ENCODE measurements around the gene CEP131. TPM values are rescaled to one million over a fixed set of nuclear protein-coding genes. Genes with fewer than 3 reads are reported as not detected.
"Not testable (repeated sequence)": the region's sequence is repeated elsewhere in the genome, so short reads cannot be mapped to it uniquely, and the experiment has no call there.

The CEP131 gene
- polyA plus RNA-seq, 2 of the 4 experiments (the other 2 are of a cell fraction), result 3.3 to 11.5 TPM

GRCh38 chr17:81147701-81148100, 75.1 kb downstream of the CEP131 start:
- FAIRE-seq (no peak), DNase-seq (ENCODE audit: low read depth in 1 of 2, low spot score in 1 of 2) (no peak), ATAC-seq (no peak)
- POLR2A ChIA-PET, result no interaction called here
- Histone ChIP-seq H3K4me3 (no peak overlapping the region), H3K27ac (no peak overlapping the region), H3K9me3 (no peaks in the 10 kb centered on the region), H3K4me2 (no peak overlapping the region), H3K4me1 (peaks cover 4% of the 10 kb centered on the region; the same call in 2 of the 3 replicates)
- CTCF ChIA-PET, result interaction anchor here (0.7 to 11.5 kb wide), 9 partner anchors 7 to 337 kb away, joined by 3 to 175 read pairs (median 4); no protein-coding TSS in a partner anchor
- 60% methylated on average over 10 of the region's 10 CpGs for WGBS (ENCODE audit: missing lambda C conversion rate)
- TF ChIP-seq FOSB (CRISPR knock-in tag; IDR thresholded peaks at IDR 0.05), result no peak
- no peak for TF ChIP-seq CTCF (IDR thresholded peaks at IDR 0.05)
- no peak for TF ChIP-seq RNF2 (IDR thresholded peaks at IDR 0.05; ENCODE audit: borderline replicate concordance, low read depth)
- TF ChIP-seq POLR2AphosphoS2 (conservative IDR thresholded peaks at IDR 0.05; ENCODE audit: low read length), result no peak
- TF ChIP-seq KDM5A (IDR thresholded peaks at IDR 0.05), result no peak
- no peak for TF ChIP-seq POLR2A (IDR thresholded peaks at IDR 0.05; ENCODE audit: low read length)
- no peak for TF ChIP-seq EP300 (IDR thresholded peaks at IDR 0.05)
- no peak for TF ChIP-seq HEYL (CRISPR knock-in tag; IDR thresholded peaks at IDR 0.05)
- TF ChIP-seq HES2 (IDR thresholded peaks at IDR 0.05), result no peak
- TF ChIP-seq FOSL2 (IDR thresholded peaks at IDR 0.05), result no peak
- TF ChIP-seq FOSL2 (CRISPR knock-in tag; IDR thresholded peaks at IDR 0.05), result no peak
- TF ChIP-seq HOXB5 (CRISPR knock-in tag; IDR thresholded peaks at IDR 0.05), result no peak
- no peak for TF ChIP-seq BHLHE40 (IDR thresholded peaks at IDR 0.05; ENCODE audit: low read depth, low read length)
- no peak for TF ChIP-seq HMGXB4 (CRISPR knock-in tag; IDR thresholded peaks at IDR 0.05; ENCODE audit: borderline replicate concordance)
- no peak for TF ChIP-seq HOXA7 (CRISPR knock-in tag; IDR thresholded peaks at IDR 0.05)
- TF ChIP-seq JUN (IDR thresholded peaks at IDR 0.05), result no peak
- TF ChIP-seq CHD4 (IDR thresholded peaks at IDR 0.05; ENCODE audit: borderline replicate concordance), result no peak
- TF ChIP-seq RAD21 (conservative IDR thresholded peaks at IDR 0.05 in 1 of 2, IDR thresholded peaks at IDR 0.05 in 1 of 2), result no peak
- TF ChIP-seq, protein P1, sequence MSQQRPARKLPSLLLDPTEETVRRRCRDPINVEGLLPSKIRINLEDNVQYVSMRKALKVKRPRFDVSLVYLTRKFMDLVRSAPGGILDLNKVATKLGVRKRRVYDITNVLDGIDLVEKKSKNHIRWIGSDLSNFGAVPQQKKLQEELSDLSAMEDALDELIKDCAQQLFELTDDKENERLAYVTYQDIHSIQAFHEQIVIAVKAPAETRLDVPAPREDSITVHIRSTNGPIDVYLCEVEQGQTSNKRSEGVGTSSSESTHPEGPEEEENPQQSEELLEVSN (IDR thresholded peaks at IDR 0.05; ENCODE audit: borderline replicate concordance, low read depth), result no peak
- no peak for TF ChIP-seq ZC3H11A (IDR thresholded peaks at IDR 0.05)
- no peak for TF ChIP-seq RARB (CRISPR knock-in tag; IDR thresholded peaks at IDR 0.05)

- DNase-seq (ENCODE audit: low read depth in 1 of 2, low spot score in 1 of 2); H3K4me1 ChIP-seq; H3K4me2 ChIP-seq; ATAC-seq; H3K9me3 ChIP-seq; H3K27ac ChIP-seq; FAIRE-seq; H3K4me3 ChIP-seq: not testable (repeated sequence)
- 65% methylated on average over 10 of the region's 10 CpGs for WGBS (ENCODE audit: missing lambda C conversion rate)
- ChIA-PET POLR2A (interaction anchor here (0.7 kb wide), 1 partner anchor 331 kb away, joined by 6 read pairs; no protein-coding TSS in a partner anchor), CTCF (interaction anchor here (0.6 to 11.5 kb wide), 6 partner anchors 8 to 88 kb away, joined by 3 to 175 read pairs (median 63); partner anchors contain the start of genes NDUFAF8 and TEPSIN)
These were observed 76.6 kb downstream of the CEP131 start for GRCh38 chr17:81146208-81146607.

Measured in A549 (cell line).